ENCODE measurements around the gene B9D1. TPM values are rescaled to one million over a fixed set of nuclear protein-coding genes. Genes with fewer than 3 reads are reported as not detected.

B9D1 gene
- total and polyA plus RNA-seq, 9 of the 15 experiments (the other 6 are each of a cell fraction or from before 2014, with no cell fraction given), result 8.9 to 28.0 (median 17.9) TPM

GRCh38 chr17:19305256-19305655, 57.3 kb downstream of the B9D1 start (continued):
- TF ChIP-seq, protein P1, sequence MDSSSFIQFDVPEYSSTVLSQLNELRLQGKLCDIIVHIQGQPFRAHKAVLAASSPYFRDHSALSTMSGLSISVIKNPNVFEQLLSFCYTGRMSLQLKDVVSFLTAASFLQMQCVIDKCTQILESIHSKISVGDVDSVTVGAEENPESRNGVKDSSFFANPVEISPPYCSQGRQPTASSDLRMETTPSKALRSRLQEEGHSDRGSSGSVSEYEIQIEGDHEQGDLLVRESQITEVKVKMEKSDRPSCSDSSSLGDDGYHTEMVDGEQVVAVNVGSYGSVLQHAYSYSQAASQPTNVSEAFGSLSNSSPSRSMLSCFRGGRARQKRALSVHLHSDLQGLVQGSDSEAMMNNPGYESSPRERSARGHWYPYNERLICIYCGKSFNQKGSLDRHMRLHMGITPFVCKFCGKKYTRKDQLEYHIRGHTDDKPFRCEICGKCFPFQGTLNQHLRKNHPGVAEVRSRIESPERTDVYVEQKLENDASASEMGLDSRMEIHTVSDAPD (CRISPR knock-in tag; IDR thresholded peaks at IDR 0.05), result no peak
- TF ChIP-seq ZBTB43 (CRISPR knock-in tag; IDR thresholded peaks at IDR 0.05) (no peak), CEBPB (tag; IDR thresholded peaks at IDR 0.05) (peak; percentile 80), YY1 (IDR thresholded peaks at IDR 0.05; ENCODE audit: borderline replicate concordance in 1 of 3, control insufficient read depth in 1 of 3, extremely low read depth in 1 of 3, insufficient read depth in 3 of 3, insufficient read length in 1 of 3, insufficient replicate concordance in 2 of 3, low read depth in 1 of 3, low read length in 2 of 3) (no peak), ILK (tag; IDR thresholded peaks at IDR 0.05; ENCODE audit: borderline replicate concordance, low read depth) (no peak), ATF3 (IDR thresholded peaks at IDR 0.05) (peak; percentile 9; the same call in 1 of the 2 replicates), ATF3 (CRISPR knock-in tag; conservative IDR thresholded peaks at IDR 0.05) (no peak), ZNF121 (CRISPR knock-in tag; conservative IDR thresholded peaks at IDR 0.05) (no peak), ZNF696 (CRISPR knock-in tag; conservative IDR thresholded peaks at IDR 0.05) (no peak), CBX1 (IDR thresholded peaks at IDR 0.05; ENCODE audit: low read depth) (no peak), PHTF2 (CRISPR knock-in tag; IDR thresholded peaks at IDR 0.05) (no peak), TBP (optimal IDR thresholded peaks at IDR 0.05; ENCODE audit: low read depth, low read length) (no peak), ZKSCAN8 (CRISPR knock-in tag; IDR thresholded peaks at IDR 0.05) (no peak), SMAD3 (CRISPR knock-in tag; conservative IDR thresholded peaks at IDR 0.05) (no peak), MXD1 (CRISPR knock-in tag; IDR thresholded peaks at IDR 0.05; ENCODE audit: borderline replicate concordance, poor library complexity, severe bottlenecking) (no peak), JUN (IDR thresholded peaks at IDR 0.05; ENCODE audit: borderline replicate concordance, low read depth, low read length) (no peak), JUN (CRISPR knock-in tag; IDR thresholded peaks at IDR 0.05; ENCODE audit: borderline replicate concordance) (no peak)
- TF ChIP-seq, protein P2, sequence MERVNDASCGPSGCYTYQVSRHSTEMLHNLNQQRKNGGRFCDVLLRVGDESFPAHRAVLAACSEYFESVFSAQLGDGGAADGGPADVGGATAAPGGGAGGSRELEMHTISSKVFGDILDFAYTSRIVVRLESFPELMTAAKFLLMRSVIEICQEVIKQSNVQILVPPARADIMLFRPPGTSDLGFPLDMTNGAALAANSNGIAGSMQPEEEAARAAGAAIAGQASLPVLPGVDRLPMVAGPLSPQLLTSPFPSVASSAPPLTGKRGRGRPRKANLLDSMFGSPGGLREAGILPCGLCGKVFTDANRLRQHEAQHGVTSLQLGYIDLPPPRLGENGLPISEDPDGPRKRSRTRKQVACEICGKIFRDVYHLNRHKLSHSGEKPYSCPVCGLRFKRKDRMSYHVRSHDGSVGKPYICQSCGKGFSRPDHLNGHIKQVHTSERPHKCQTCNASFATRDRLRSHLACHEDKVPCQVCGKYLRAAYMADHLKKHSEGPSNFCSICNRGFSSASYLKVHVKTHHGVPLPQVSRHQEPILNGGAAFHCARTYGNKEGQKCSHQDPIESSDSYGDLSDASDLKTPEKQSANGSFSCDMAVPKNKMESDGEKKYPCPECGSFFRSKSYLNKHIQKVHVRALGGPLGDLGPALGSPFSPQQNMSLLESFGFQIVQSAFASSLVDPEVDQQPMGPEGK (CRISPR knock-in tag; IDR thresholded peaks at IDR 0.05; ENCODE audit: borderline replicate concordance), result no peak
- TF ChIP-seq, protein P3, sequence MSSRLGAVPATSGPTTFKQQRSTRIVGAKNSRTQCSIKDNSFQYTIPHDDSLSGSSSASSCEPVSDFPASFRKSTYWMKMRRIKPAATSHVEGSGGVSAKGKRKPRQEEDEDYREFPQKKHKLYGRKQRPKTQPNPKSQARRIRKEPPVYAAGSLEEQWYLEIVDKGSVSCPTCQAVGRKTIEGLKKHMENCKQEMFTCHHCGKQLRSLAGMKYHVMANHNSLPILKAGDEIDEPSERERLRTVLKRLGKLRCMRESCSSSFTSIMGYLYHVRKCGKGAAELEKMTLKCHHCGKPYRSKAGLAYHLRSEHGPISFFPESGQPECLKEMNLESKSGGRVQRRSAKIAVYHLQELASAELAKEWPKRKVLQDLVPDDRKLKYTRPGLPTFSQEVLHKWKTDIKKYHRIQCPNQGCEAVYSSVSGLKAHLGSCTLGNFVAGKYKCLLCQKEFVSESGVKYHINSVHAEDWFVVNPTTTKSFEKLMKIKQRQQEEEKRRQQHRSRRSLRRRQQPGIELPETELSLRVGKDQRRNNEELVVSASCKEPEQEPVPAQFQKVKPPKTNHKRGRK (tag; IDR thresholded peaks at IDR 0.05), result no peak

Data from K562 (cell line).